HepG2 (cell line): Measurements from ENCODE around the gene C1QTNF3. TPM values are rescaled to one million over a fixed set of nuclear protein-coding genes. Genes with fewer than 3 reads are reported as not detected.

Experiments used
- ATAC-seq: fragments of 200-7000 bp; cut with Tn5 transposase; 3 replicates; pipeline ENCODE4 v1.9.1; 2020; ENCODE audit warnings: mild to moderate bottlenecking, moderate library complexity
- BruUV-seq: library from RNA; stranded (reverse); fragments of 400-500 nt; replicated peaks from 2 replicates; lab custom pipeline; 2021; lab: Mats Ljungman, UMichigan
- CTCF ChIA-PET: fragments of 300-600 bp; formaldehyde crosslinking; extraction: SDS; loops from one replicate; lab custom pipeline; 2021; ENCODE audit warnings: low total read pairs, inconsistent platforms, low intra/inter-chr PET ratio; lab: Yijun Ruan, JAX
- POLR2A ChIA-PET: fragments of 350-600 bp; sonication (Branson Sonifier 250); formaldehyde crosslinking; loops from one replicate; lab custom pipeline; 2020; ENCODE audit warnings: antibody characterized with exemption, inconsistent platforms; lab: Yijun Ruan, JAX
- DNase-seq: peaks from one replicate; pipeline ENCODE4 v3.0.0-alpha.2; 2015; ENCODE audit warnings: low spot score
- FAIRE-seq: peaks from 3 replicates; lab custom pipeline; 2011; peaks lifted over from hg19 to GRCh38; lab: Jason Lieb, UNC
- H2AFZ ChIP-seq: one replicate; pipeline ENCODE4 v1.6.1; 2011; ENCODE audit warnings: low read length, inconsistent platforms
- H3K27ac ChIP-seq: fragments of 300-600 bp; 3 replicates; pipeline ENCODE4 v1.8.0; 2011; ENCODE audit warnings: mixed run types, mild to moderate bottlenecking, mixed read lengths, low read length, inconsistent platforms; ENCODE audit not compliant: insufficient read depth; ENCODE audit errors: extremely low read length
- H3K27me3 ChIP-seq, 2 experiments: fragments of 200-600 bp in 1 of 2; 2 replicates in 1 of 2; 3 replicates in 1 of 2; pipeline versions ENCODE4 v1.6.0 to v1.8.0; 2011; ENCODE audit warnings: low read length in 2 of 2, mild to moderate bottlenecking in 2 of 2, moderate library complexity in 2 of 2, inconsistent platforms in 1 of 2; ENCODE audit not compliant: insufficient read depth in 2 of 2, control insufficient read depth in 1 of 2
- H3K36me3 ChIP-seq, 2 experiments: fragments of 200-600 bp in 1 of 2; replicated peaks in 1 of 2; 2 replicates in 1 of 2; 3 replicates in 1 of 2; pipeline versions ENCODE4 v1.5.1 to v1.8.0; 2011; ENCODE audit warnings: low read length in 2 of 2, inconsistent platforms in 1 of 2; ENCODE audit not compliant: insufficient read depth in 2 of 2, control insufficient read depth in 1 of 2
- H3K4me1 ChIP-seq: 2 replicates; pipeline ENCODE4 v1.5.1; 2012; ENCODE audit warnings: low read length, inconsistent platforms; ENCODE audit not compliant: insufficient read depth
- H3K4me2 ChIP-seq: 2 replicates; pipeline ENCODE4 v1.6.0; 2011; ENCODE audit warnings: low read depth, low read length, inconsistent platforms
- H3K4me3 ChIP-seq, 3 experiments: fragments of 200-600 bp in 1 of 3; sonication (generic), shearing (Covaris generic) in 1 of 3; replicated peaks in 1 of 3; 2 replicates each; pipeline ENCODE4 v1.5.1; 2011 to 2016; ENCODE audit warnings: low read length in 3 of 3, inconsistent platforms in 2 of 3, low read depth in 2 of 3, mild to moderate bottlenecking in 2 of 3, control low read depth in 1 of 3, mixed read lengths in 1 of 3; ENCODE audit not compliant: insufficient read depth in 1 of 3
- H3K79me2 ChIP-seq: one replicate; pipeline ENCODE4 v1.6.1; 2011; ENCODE audit warnings: low read length, inconsistent platforms; ENCODE audit not compliant: insufficient read depth
- H3K9ac ChIP-seq: 2 replicates; pipeline ENCODE4 v1.6.0; 2011; ENCODE audit warnings: mild to moderate bottlenecking, low read depth, low read length, inconsistent platforms; ENCODE audit not compliant: insufficient read depth
- H3K9me3 ChIP-seq: 2 replicates; pipeline ENCODE4 v1.5.1; 2012; ENCODE audit warnings: mild to moderate bottlenecking, low read length
- H4K20me1 ChIP-seq: 2 replicates; pipeline ENCODE4 v1.6.0; 2011; ENCODE audit warnings: inconsistent platforms, mild to moderate bottlenecking, low read length, moderate library complexity; ENCODE audit not compliant: insufficient read depth
- ATAD3A ChIP-seq: sonication (generic); formaldehyde crosslinking; IDR thresholded peaks from 2 replicates; pipeline ENCODE4 v1.4.0; 2020; ENCODE audit warnings: missing genetic modification reagents
- FOXA3 ChIP-seq: IDR thresholded peaks from 2 replicates; pipeline ENCODE4 v1.6.1; 2016; ENCODE audit warnings: missing genetic modification reagents, missing compliant biosample characterization
- IRF2 ChIP-seq: IDR thresholded peaks from 2 replicates; pipeline ENCODE4 v1.6.1; 2018; ENCODE audit warnings: missing genetic modification reagents, missing compliant biosample characterization
- KLF6 ChIP-seq: IDR thresholded peaks from 2 replicates; pipeline ENCODE4 v1.8.0; 2016; ENCODE audit warnings: missing biosample characterization, missing genetic modification reagents
- NFYB ChIP-seq: sonication (generic); formaldehyde crosslinking; IDR thresholded peaks from 2 replicates; pipeline ENCODE4 v1.4.0; 2020; ENCODE audit warnings: missing genetic modification reagents
- POGZ ChIP-seq: sonication (generic); formaldehyde crosslinking; IDR thresholded peaks from 2 replicates; pipeline ENCODE4 v1.4.0; 2020; ENCODE audit warnings: mild to moderate bottlenecking, missing genetic modification reagents
- POLR2AphosphoS2 ChIP-seq: IDR thresholded peaks from 2 replicates; pipeline ENCODE4 v1.6.1; 2011; ENCODE audit warnings: low read depth, low read length, improper control_type of control experiment
- RXRB ChIP-seq: IDR thresholded peaks from 2 replicates; pipeline ENCODE4 v1.6.1; 2016; ENCODE audit warnings: borderline replicate concordance, missing genetic modification reagents, missing compliant biosample characterization
- SMAD9 ChIP-seq: sonication (generic); formaldehyde crosslinking; IDR thresholded peaks from 2 replicates; pipeline ENCODE4 v1.5.1; 2020; ENCODE audit warnings: mild to moderate bottlenecking, missing genetic modification reagents
- SP1 ChIP-seq, 2 experiments: fragments of 450-650 bp in 1 of 2; sonication (generic) in 1 of 2; formaldehyde crosslinking in 1 of 2; IDR thresholded peaks; 2 replicates each; pipeline versions ENCODE4 v1.4.0 to v1.6.1; 2016 to 2020; ENCODE audit warnings: missing genetic modification reagents in 1 of 2
- TAF15 ChIP-seq: fragments of 200-400 bp; formaldehyde crosslinking; IDR thresholded peaks from one replicate; pipeline ENCODE4 v1.6.1; 2018; ENCODE audit warnings: mild to moderate bottlenecking, low read depth, low read length; ENCODE audit not compliant: poor library complexity, severe bottlenecking
- ZNF121 ChIP-seq: sonication (generic); formaldehyde crosslinking; IDR thresholded peaks from 2 replicates; pipeline ENCODE4 v1.5.0; 2020; ENCODE audit warnings: mild to moderate bottlenecking, missing genetic modification reagents
- ZNF501 ChIP-seq: sonication (generic); formaldehyde crosslinking; IDR thresholded peaks from 2 replicates; pipeline ENCODE4 v1.5.1; 2020; ENCODE audit warnings: mild to moderate bottlenecking, moderate library complexity, missing genetic modification reagents
- ZNF569 ChIP-seq: sonication (generic); formaldehyde crosslinking; IDR thresholded peaks from 2 replicates; pipeline ENCODE4 v1.5.0; 2020; ENCODE audit warnings: mild to moderate bottlenecking, missing genetic modification reagents, moderate library complexity, borderline replicate concordance
- WGBS: methylation state at CpG from one replicate; pipeline ENCODE4 v1.1.6; 2017; ENCODE audit warnings: low lambda C conversion rate; 5-methylcytosine and 5-hydroxymethylcytosine counted together
- in situ Hi-C: cut with HindIII; loops from 2 replicates; pipeline ENCODE4 v1.10.0; 2017; ENCODE audit warnings: low pct_unique_long_range_greater_than_20kb; ENCODE audit not compliant: extremely low pct_ligation_motif_present
- intact Hi-C: fragments of 100-400 bp; cut with micrococcal nuclease; formaldehyde crosslinking; loops from one replicate; pipeline ENCODE4 v1.10.0; 2022; ENCODE audit not compliant: unreplicated experiment
- polyA plus RNA-seq, 8 experiments: library from polyadenylated mRNA; depleted of rRNA in 3 of 8; stranded (reverse) in 7 of 8; unstranded in 1 of 8; fragments of >200 nt; fragmentation: Illumina TruSeq in 4 of 8; extraction: Trizol in 4 of 8; gene quantifications; 2 replicates each; pipeline versions ENCODE4 v1.2.1 to v1.2.3, GENCODE V29; 2011 to 2016; ENCODE audit warnings: low read depth in 4 of 8, missing spikeins in 1 of 8, mixed read lengths in 1 of 8; ENCODE audit not compliant: insufficient read depth in 1 of 8
- total RNA-seq, 5 experiments: library from RNA; depleted of rRNA; stranded (reverse); fragments of >200 nt; fragmentation: Illumina TruSeq; extraction: Trizol; gene quantifications; 2 replicates each; pipeline ENCODE4 v1.2.3, GENCODE V29; 2016; ENCODE audit warnings: low read depth in 1 of 5
- TF ChIP-seq, protein P1 (sequence below): sonication (generic); formaldehyde crosslinking; IDR thresholded peaks from 2 replicates; pipeline ENCODE4 v1.8.1; 2023; ENCODE audit warnings: mild to moderate bottlenecking, inconsistent platforms, moderate library complexity, missing genetic modification reagents, borderline replicate concordance
- TF ChIP-seq, protein P2 (sequence below): sonication (generic); formaldehyde crosslinking; IDR thresholded peaks from 2 replicates; pipeline ENCODE4 v1.4.0; 2020; ENCODE audit warnings: missing genetic modification reagents, borderline replicate concordance
- TF ChIP-seq, protein P3 (sequence below): sonication (generic); formaldehyde crosslinking; IDR thresholded peaks from 2 replicates; pipeline ENCODE4 v1.4.0; 2020; ENCODE audit warnings: mild to moderate bottlenecking, missing genetic modification reagents
- TF ChIP-seq, protein P4 (sequence below): sonication (generic); formaldehyde crosslinking; IDR thresholded peaks from 2 replicates; pipeline ENCODE4 v1.4.0; 2020; ENCODE audit warnings: missing genetic modification reagents

The C1QTNF3 gene
- total and polyA plus RNA-seq, 2 of the 13 experiments (the other 11 are each of a cell fraction or from before 2014, with no cell fraction given) = 3.3 to 10.8 TPM

DNA sequence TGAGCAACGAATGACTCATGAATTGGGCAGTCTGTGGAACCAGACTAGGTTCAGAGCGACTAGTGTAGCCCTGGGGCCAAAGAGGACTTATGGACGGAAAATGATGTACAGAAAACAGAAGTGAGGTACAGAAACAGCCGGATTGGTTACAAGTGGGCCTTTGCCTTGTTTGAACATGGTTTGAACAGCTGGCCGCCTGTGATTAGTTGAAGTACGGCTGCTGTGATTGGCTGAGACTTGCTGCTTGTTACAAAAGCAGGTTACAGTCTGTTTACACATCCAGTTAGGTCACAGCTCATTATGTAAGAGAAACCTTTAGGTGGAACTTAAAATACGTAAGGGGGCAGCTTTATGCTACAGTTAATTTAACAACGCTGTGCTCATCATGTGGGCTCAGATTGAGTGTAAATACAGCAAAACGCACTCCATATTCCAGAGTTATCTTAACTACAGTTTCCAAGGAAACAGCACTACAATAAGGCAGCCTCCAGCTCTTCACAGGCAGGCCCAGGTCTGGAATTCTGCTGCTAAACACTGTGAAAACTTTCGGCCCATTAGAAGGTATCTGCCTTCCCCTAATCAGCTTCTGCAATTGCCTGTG, 41.7 kb downstream of the C1QTNF3 start:
- no peak overlapping the region for H3K4me2 ChIP-seq
- peaks cover 7 to 35% of the 10 kb centered on the region in 2 experiments; a peak in 4 of 5 replicates for H3K36me3 ChIP-seq
- no peaks in the 10 kb centered on the region for H4K20me1 ChIP-seq
- H3K9ac ChIP-seq = no peak overlapping the region
- ChIA-PET POLR2A (interaction anchor here (1.7 kb wide), 1 partner anchor 34 kb away, joined by 7 read pairs; no protein-coding TSS in a partner anchor), CTCF (no interaction called here)
- intact Hi-C loops = no loop called here
- 81% methylated on average over 9 of the region's 10 CpGs for WGBS
- H3K27me3 ChIP-seq = no peaks in the 10 kb centered on the region
- in situ Hi-C loops = no loop called here
- BruUV-seq = no TSS peak
- peaks cover 5% of the 10 kb centered on the region for H3K79me2 ChIP-seq
- DNase-seq = peak; percentile 39
- no peaks in the 10 kb centered on the region for H3K9me3 ChIP-seq
- no peak overlapping the region for H3K4me3 ChIP-seq
- peak overlapping the region; percentile 25 for H3K27ac ChIP-seq
- peak; percentile 25 for ATAC-seq
- H2AFZ ChIP-seq = no peak overlapping the region
- FAIRE-seq = peak; percentile 12
- peaks cover 39% of the 10 kb centered on the region for H3K4me1 ChIP-seq
- TF ChIP-seq, protein P1, sequence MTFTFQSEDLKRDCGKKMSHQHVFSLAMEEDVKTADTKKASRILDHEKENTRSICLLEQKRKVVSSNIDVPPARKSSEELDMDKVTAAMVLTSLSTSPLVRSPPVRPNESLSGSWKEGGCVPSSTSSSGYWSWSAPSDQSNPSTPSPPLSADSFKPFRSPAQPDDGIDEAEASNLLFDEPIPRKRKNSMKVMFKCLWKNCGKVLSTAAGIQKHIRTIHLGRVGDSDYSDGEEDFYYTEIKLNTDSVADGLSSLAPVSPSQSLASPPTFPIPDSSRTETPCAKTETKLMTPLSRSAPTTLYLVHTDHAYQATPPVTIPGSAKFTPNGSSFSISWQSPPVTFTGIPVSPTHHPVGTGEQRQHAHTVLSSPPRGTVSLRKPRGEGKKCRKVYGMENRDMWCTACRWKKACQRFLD (CRISPR knock-in tag) = no peak
- TF ChIP-seq SP1 (IDR thresholded peaks at IDR 0.05) (no peak), SP1 (CRISPR knock-in tag; IDR thresholded peaks at IDR 0.05) (no peak), NFYB (CRISPR knock-in tag) (peak; percentile 62), ATAD3A (CRISPR knock-in tag) (no peak), ZNF569 (CRISPR knock-in tag) (no peak), ZNF121 (no peak), RXRB (no peak), POLR2AphosphoS2 (no peak), ZNF501 (CRISPR knock-in tag) (no peak), IRF2 (CRISPR knock-in tag) (no peak), SMAD9 (no peak), TAF15 (no peak), FOXA3 (CRISPR knock-in tag) (peak; percentile 54; the same call in 1 of the 2 replicates), KLF6 (CRISPR knock-in tag) (no peak), POGZ (peak; percentile 40; the same call in 1 of the 2 replicates)
- TF ChIP-seq, protein P2, sequence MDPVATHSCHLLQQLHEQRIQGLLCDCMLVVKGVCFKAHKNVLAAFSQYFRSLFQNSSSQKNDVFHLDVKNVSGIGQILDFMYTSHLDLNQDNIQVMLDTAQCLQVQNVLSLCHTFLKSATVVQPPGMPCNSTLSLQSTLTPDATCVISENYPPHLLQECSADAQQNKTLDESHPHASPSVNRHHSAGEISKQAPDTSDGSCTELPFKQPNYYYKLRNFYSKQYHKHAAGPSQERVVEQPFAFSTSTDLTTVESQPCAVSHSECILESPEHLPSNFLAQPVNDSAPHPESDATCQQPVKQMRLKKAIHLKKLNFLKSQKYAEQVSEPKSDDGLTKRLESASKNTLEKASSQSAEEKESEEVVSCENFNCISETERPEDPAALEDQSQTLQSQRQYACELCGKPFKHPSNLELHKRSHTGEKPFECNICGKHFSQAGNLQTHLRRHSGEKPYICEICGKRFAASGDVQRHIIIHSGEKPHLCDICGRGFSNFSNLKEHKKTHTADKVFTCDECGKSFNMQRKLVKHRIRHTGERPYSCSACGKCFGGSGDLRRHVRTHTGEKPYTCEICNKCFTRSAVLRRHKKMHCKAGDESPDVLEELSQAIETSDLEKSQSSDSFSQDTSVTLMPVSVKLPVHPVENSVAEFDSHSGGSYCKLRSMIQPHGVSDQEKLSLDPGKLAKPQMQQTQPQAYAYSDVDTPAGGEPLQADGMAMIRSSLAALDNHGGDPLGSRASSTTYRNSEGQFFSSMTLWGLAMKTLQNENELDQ = no peak
- TF ChIP-seq, protein P3, sequence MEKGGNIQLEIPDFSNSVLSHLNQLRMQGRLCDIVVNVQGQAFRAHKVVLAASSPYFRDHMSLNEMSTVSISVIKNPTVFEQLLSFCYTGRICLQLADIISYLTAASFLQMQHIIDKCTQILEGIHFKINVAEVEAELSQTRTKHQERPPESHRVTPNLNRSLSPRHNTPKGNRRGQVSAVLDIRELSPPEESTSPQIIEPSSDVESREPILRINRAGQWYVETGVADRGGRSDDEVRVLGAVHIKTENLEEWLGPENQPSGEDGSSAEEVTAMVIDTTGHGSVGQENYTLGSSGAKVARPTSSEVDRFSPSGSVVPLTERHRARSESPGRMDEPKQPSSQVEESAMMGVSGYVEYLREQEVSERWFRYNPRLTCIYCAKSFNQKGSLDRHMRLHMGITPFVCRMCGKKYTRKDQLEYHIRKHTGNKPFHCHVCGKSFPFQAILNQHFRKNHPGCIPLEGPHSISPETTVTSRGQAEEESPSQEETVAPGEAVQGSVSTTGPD (CRISPR knock-in tag) = no peak
- TF ChIP-seq, protein P4, sequence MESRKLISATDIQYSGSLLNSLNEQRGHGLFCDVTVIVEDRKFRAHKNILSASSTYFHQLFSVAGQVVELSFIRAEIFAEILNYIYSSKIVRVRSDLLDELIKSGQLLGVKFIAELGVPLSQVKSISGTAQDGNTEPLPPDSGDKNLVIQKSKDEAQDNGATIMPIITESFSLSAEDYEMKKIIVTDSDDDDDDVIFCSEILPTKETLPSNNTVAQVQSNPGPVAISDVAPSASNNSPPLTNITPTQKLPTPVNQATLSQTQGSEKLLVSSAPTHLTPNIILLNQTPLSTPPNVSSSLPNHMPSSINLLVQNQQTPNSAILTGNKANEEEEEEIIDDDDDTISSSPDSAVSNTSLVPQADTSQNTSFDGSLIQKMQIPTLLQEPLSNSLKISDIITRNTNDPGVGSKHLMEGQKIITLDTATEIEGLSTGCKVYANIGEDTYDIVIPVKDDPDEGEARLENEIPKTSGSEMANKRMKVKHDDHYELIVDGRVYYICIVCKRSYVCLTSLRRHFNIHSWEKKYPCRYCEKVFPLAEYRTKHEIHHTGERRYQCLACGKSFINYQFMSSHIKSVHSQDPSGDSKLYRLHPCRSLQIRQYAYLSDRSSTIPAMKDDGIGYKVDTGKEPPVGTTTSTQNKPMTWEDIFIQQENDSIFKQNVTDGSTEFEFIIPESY (CRISPR knock-in tag) = no peak
